Putamen (tissue), 1 donor: ENCODE results near the gene POLR1H.

Source experiments
- DNase-seq: peaks from one replicate; pipeline ENCODE4 v3.0.0-alpha.2; 2016; ENCODE audit warnings: low spot score

POLR1H gene

DNA sequence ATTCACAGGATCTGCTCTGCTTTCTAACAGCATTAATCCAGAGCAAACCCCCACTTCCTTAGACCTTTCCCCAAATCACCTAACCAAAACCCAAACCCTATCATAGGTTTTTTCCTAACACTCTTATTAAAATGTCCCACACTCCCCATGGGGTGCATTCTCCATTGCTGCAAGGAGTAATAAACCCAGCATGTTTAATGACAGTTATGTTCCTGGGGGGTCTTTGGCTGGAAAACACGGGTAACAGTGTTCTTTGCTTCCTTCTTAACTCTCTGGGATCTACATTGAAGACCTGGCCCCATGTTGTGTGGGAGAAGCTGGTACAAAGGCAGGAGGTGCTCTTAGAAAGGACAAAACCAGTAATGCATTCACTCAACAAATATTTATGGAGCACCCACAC, 35.8 kb downstream of the POLR1H start:
- no peak for DNase-seq

DNA sequence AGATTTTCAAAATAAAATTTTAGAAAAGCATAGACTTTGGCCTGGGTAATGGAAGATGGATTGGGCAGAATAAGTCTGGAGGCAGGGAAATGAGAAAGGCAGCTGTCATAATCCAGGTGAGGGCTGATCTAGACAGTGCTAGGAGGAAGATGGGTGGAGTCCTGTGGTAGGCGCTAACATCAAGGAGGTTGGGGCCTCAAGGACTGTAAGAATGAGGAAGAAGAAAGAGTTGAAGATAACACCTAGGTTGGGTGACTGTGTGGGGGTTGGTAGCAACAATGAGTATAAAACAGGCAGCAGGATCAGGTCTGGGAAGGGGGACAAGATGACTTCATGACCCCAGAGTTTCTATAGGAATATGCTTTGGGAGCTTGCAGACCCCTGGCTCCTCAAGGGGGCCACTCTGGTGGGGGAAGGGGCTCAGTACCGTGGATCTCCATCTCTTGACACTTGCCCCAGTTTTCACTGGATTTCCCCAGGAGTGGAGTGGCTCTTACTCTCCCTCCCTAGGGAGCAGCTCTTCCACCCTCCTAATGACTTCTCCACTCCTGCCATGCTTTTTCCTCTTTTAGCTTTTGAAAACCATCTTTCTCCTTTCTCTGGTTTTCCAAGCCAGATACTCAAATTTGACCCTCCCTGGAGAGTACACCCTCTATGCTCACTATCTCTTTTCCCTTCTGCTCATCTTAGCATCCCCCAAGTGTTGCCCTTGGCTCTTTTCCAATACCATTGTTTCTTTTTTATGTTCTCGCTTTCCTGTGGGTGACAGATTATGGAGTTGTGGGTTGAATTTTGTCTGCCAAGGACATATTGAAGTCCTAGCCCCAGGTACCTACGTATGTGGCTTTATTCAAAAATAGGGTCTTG, 37.1 kb downstream of the POLR1H start:
- no peak for DNase-seq

GRCh38 chr6:30100154-30100553, 39.1 kb downstream of the POLR1H start:
- no peak for DNase-seq

GRCh38 chr6:30100585-30101443, 39.7 kb downstream of the POLR1H start:
- DNase-seq, result no peak

DNA sequence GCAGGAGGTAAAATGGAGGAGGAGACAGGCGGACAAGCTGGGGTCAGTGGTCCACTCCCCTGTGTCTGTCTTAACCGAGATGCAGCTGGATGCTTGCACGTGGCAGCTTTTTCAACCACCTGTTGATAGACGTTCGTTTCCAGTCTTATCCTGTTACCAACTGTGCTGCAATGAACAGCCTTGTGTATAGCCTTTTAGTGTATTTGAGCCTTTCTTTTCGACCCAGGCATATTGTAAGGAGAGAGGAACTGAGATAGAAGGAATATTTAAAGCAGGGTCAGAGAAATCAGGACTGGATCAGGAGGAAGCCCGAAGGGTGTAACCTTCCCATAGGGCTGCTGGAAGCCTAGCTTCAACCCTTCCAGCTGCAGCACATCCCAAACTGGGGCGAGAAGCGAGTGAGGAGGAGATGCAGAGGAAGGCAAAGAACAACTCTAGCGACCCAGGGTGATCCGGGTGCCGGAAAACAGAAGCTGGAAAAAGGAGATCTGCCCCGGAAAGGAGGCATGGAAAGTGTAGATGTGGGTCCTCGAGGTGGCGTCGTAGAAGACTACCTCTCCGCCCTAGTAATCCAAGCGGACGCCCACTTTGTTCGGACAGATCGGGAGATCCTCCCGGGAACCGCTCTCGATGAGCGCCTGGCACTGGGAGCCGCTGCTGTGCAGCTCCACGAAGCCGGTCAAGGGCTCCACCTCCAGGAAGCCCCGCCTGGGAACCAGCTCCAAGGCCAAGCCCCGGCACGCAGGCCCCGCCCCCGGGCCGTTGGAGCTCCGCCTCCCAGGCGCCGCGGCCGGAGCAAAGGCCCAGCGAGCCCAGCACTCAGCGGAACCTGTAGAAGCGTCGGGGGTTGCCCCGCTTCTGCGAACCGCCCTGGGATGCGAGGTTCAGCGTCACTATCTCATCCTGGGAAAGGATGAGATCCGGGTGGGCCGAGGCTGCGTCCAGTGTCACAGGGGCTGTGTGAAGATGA, 40.7 kb downstream of the POLR1H start:
- DNase-seq, result peak; percentile 83

DNA sequence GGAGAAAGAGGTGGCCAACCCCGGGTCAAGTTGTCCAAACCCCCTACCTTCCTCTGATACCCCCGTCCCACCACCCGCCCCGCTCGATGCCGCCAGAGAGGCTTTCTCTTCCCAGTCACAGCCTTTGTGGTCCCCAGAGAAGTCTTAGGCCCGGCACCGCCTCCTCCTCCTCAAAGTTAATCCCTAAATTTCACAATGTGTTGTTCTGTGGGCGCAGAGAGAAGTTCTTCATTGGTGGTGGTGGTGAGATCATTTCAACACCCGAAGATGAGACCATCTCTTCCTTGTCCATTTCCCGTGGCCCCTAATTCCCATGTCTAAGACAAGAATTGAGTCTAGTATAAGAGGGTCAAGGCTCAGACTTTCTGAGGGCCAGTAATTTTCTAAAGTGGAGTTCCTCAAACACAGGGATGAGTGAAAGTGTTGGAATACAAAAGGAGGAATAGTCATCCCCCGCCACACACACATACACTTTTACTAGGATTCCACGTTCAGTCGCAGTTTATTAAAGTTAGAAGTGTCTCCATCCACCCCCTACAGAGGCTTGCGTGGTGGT, 41.4 kb downstream of the POLR1H start:
- DNase-seq, result no peak

GRCh38 chr6:30102970-30103871, 42.2 kb downstream of the POLR1H start:
- DNase-seq, result peak; percentile 83

DNA sequence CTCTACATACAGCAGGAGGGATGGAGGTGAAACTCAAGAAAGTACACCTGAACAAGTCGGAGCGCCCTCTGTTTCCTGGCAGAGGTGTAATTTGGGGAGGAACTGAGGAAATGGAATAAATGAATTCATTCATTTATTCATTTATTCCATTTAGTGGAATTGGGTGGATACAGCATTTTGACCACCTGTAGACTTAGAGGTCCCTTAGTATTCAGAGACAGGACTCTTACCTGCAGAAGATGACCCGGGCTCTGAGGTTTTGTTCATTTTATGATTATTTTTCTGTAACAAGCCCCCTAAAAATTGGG, 42.8 kb downstream of the POLR1H start:
- no peak for DNase-seq

DNA sequence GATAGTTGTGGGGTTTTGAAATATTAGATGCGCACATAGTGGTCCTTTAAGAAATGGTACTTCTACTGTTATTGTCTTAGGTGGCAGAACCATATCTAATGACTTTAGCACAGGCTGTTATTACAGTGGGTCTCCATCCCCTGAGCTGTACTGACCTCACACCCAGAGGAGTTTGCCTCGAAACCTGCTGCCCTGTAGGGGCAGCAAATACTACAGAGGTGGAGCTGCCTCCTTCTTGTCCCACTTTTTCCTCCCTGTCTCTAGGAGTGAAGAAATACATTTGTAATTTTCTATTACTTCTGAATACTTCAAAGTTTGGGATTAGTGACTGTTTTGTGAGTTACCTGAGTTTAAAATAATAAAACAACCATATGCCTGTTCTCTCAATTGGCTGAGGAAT, 43.6 kb downstream of the POLR1H start:
- DNase-seq, result no peak

DNA sequence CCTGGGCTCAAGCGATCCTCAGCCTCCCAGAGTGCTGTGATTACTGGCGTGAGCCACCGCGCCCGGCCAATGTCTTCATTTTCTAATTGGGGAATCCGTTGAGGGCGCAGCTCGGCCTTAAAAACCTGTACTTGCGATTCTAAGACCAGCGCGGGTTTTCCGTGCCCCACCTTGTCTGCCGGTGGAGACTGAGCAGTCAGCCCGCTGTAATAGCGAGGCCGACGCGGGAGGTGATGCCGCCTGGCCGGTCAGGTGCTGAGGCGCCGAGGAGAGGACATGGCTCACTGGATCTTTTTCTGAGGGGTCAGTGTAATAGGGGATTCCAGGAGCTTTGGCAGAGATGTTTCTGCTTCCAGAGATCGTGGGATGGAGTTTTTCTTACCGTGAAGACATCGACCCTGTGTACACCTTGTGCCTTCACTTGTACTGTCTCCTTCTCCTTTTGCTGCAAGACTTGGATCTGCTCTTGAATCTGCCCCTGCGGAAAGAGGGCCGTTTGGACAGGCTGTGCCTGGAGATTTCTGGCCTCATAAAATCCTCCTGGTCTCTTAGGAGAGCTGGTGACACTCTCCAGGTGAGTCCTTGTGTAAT, 50.3 kb downstream of the POLR1H start:
- DNase-seq, result no peak

- DNase-seq, result no peak
Observed at GRCh38 chr6:30112402-30112994, 51.4 kb downstream of the POLR1H start.

DNA sequence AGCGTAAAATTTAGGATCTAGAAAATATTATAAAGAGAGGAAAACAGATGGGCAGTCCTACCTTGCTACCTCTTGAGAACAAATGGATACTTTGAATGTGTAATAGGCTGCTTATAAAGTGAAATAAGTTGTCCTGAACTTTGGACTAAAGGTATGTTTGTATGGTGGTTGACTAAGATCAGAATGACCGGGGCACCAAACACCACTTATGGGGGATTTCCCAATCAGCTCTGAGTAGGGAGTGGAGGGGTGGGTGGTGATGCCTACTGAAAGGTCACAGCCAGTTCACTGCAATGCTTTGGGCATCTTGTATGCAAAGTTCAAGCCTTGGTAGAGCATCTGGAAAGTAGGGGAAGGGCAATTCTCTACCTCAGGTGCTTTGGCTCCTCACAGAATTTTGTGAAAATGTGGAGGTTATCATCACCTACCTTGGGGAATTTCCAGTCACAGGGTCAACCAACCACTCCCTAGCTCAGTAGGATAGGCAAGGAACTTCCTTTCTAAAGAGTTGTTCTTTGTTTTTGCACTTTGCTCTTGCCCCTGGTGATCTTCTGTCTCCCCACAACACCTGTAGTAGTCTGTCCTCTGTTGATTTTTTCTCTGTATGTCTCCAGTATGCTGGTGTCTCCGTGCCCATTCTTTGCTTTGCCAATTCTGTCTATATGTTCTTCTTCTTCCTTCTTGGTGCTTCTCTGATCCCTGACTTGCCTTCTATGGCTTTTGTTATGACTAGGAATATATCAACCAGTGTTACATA, 52.1 kb downstream of the POLR1H start, which contains the start of gene TRIM31:
TSS of gene TRIM31 (minus strand) at position 88 of the 757 bp plus-strand sequence. CDS start 285 bp downstream, outside the sequence.
- DNase-seq, result no peak

DNA sequence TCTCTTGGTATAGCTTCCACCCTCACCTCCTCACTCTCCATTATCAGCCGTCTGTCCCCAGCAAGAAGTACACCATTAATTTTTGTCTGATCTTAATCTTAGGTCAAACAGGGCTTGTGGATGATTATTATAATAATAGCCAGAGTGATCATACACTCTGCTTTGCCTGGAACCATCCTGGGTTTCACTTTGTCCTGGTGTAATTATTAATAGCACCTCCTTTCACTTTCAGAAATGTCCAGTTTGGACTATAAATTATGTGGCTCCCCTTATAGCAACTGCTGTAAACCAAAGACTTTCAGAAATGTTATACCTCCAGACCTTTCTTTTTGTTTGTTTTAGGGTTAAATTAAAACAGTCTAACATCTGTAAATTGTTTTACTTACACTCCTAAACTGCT, 52.8 kb downstream of the POLR1H start:
- DNase-seq, result no peak
